Breast epithelium (tissue), 4 donors: ENCODE results near the gene PCBP4. TPM values are rescaled to one million over a fixed set of nuclear protein-coding genes. Genes with fewer than 3 reads are reported as not detected.

Source experiments
- DNase-seq, 2 donors: peaks; one replicate each; pipeline ENCODE4 v3.0.0-alpha.2; 2019; ENCODE audit warnings: low spot score in 2 of 2
- H3K27ac ChIP-seq, 2 donors: fragments of 200-600 bp; sonication (generic) in 1 of 2; one replicate each; pipeline ENCODE4 v1.5.1; 2016 to 2019; ENCODE audit warnings: mild to moderate bottlenecking in 1 of 2
- H3K27me3 ChIP-seq, 2 donors: fragments of 200-600 bp; sonication (generic) in 1 of 2; one replicate each; pipeline versions ENCODE4 v1.5.1 to v1.6.0; 2017 to 2019; ENCODE audit warnings: control low read depth in 1 of 2, mild to moderate bottlenecking in 1 of 2
- H3K36me3 ChIP-seq: fragments of 200-600 bp; one replicate; pipeline ENCODE4 v1.5.1; 2019
- H3K4me1 ChIP-seq, 2 donors: fragments of 200-600 bp; sonication (generic); one replicate each; pipeline ENCODE4 v1.5.1; 2016 to 2019; ENCODE audit warnings: control low read depth in 1 of 2
- H3K4me3 ChIP-seq, 3 donors: fragments of 200-600 bp; sonication (generic); 1 replicate in 2 of 3; 2 replicates in 1 of 3; pipeline ENCODE4 v1.5.1; 2016 to 2019; ENCODE audit warnings: mild to moderate bottlenecking in 3 of 3, moderate library complexity in 2 of 3
- H3K9me3 ChIP-seq, 2 donors: fragments of 200-600 bp; sonication (generic) in 1 of 2; one replicate each; pipeline ENCODE4 v1.5.1; 2016 to 2019; ENCODE audit warnings: control low read depth in 1 of 2
- POLR2A ChIP-seq: fragments of 450-650 bp; IDR thresholded peaks from one replicate; pipeline ENCODE4 v1.6.1; 2016; ENCODE audit warnings: antibody characterized with exemption, mild to moderate bottlenecking, moderate library complexity
- POLR2AphosphoS5 ChIP-seq, 3 donors: sonication (generic); formaldehyde crosslinking; IDR thresholded peaks; one replicate each; pipeline ENCODE4 v1.6.1; 2017; ENCODE audit warnings: antibody characterized with exemption in 3 of 3
- intact Hi-C: fragments of 100-400 bp; cut with DNase I; formaldehyde crosslinking; loops from one replicate; pipeline ENCODE4 v1.15.1; 2023; ENCODE audit warnings: low total_unique reads
- total RNA-seq, 3 donors: library from RNA; depleted of rRNA; stranded (reverse); fragments of >200 nt; gene quantifications; one replicate each; pipeline ENCODE4 v1.1.0, GENCODE V29; 2016
- TF ChIP-seq, protein P1 (sequence below), 3 donors: fragments of 450-650 bp; IDR thresholded peaks; one replicate each; pipeline ENCODE4 v1.5.1; 2016 to 2017; ENCODE audit warnings: antibody characterized with exemption in 3 of 3, mild to moderate bottlenecking in 3 of 3, moderate library complexity in 3 of 3

Gene PCBP4
- 10 to 100 TPM; 36.2 to 51.8 (median 51.2) TPM for total RNA-seq

DNA sequence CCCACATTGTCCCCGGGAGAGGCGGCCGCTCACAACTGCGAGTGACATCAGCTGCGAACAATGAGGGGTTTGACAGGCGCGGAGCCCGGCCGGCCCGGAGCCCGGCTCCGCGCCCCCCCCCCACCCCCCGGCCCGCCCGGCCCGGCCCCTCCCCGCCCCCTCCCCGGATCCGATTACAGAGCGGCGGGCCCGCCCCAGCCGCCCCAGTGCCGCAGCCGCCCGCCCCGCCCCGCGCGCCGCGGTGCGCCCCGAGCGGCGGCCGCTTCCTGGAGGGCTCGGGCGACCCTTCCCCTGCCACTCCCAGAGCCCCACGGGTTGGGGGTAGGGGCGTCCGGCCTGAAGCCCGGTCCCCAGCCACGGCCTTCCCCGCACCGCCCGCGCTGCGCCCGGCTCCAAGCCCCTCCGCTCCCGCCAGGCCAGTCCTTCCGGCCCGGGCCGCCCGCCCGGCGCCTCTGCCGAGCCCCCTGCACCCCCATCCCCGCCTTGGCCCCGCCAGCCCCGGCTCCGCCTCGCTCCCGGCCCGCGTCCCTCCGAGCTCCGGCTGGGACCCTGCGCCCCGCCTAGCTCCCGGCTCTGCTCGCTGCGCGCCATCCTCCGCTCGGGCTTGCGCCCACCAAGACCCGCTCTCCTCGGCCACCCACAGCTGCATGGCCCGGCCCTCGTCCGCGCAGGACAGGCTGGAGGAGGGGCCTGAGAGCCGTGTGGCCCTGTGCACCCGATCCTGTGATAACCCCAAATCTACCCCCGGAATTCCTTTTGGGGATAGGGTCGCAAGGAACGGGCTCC is at the start of gene PCBP4:
Gene PCBP4 (minus strand): TSS at position 71 of the 786 bp plus-strand sequence. CDS start 6,214 bp downstream, outside the sequence.
- TF ChIP-seq, protein P1, sequence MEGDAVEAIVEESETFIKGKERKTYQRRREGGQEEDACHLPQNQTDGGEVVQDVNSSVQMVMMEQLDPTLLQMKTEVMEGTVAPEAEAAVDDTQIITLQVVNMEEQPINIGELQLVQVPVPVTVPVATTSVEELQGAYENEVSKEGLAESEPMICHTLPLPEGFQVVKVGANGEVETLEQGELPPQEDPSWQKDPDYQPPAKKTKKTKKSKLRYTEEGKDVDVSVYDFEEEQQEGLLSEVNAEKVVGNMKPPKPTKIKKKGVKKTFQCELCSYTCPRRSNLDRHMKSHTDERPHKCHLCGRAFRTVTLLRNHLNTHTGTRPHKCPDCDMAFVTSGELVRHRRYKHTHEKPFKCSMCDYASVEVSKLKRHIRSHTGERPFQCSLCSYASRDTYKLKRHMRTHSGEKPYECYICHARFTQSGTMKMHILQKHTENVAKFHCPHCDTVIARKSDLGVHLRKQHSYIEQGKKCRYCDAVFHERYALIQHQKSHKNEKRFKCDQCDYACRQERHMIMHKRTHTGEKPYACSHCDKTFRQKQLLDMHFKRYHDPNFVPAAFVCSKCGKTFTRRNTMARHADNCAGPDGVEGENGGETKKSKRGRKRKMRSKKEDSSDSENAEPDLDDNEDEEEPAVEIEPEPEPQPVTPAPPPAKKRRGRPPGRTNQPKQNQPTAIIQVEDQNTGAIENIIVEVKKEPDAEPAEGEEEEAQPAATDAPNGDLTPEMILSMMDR (IDR thresholded peaks at IDR 0.05), result no peak
- TF ChIP-seq POLR2A (no peak), POLR2AphosphoS5 (IDR thresholded peaks at IDR 0.05) (peak in 1 of 3 donors; percentile 14)
- Histone ChIP-seq H3K4me1 (peaks cover 15 to 20% of the 10 kb centered on the region in 2 donors), H3K9me3 (no peaks in the 10 kb centered on the region), H3K27ac (peak within 1 kb of the TSS; percentile 92 to 97), H3K27me3 (no peaks in the 10 kb centered on the region), H3K36me3 (no peaks in the 10 kb centered on the region), H3K4me3 (peak within 1 kb of the TSS; percentile 63 to 92 (median 74))
- DNase-seq, result peak; percentile 65 to 69
- intact Hi-C loops, result no loop called here

DNA sequence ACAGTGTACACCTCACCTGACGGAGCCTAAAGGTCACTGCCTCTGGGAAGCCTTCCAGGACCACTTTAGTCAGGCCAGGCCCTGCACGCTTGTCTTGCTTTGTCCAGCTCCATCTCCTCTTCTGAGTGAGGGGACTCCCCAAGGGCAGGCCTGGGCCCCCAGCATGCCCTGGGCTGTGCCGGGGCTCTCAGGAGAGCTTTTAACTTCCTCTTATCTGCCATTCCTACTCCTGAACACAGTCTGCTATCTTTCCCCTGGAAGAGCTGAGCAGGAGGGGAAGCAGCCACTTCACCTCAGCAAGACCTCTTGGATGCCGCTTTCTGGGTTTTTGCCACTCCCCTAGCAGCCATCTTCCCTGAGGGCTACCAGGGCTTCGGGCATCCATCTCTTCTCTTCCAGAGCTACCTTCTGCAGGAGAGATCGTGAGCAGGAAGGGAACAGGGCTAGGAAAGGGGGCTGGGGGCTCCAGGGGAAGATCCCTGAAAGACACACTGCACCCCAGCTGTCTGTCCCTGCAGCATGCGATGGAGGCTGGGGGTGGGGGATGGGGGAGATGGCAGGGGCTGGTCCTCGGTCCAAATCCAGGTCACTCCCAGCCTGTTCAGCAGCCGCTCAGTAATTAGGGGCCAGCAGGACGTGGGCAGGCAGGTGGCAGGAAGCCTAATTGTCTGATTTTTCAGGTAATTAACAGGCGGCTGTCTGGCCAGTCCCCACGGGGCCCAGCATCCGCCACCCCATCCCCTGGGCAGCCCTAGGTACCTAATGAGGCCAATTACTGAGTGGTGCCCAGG is 48.4 kb upstream of the PCBP4 start:
- no peak for DNase-seq
- TF ChIP-seq POLR2AphosphoS5 (IDR thresholded peaks at IDR 0.05) (no peak), POLR2A (no peak)
- TF ChIP-seq, protein P1 (IDR thresholded peaks at IDR 0.05), result no peak
- Histone ChIP-seq H3K27me3 (no peaks in the 10 kb centered on the region), H3K9me3 (no peaks in the 10 kb centered on the region), H3K4me1 (no peaks in the 10 kb centered on the region), H3K27ac (no peak overlapping the region), H3K4me3 (no peak overlapping the region), H3K36me3 (no peaks in the 10 kb centered on the region)
- intact Hi-C loops, result no loop called here

DNA sequence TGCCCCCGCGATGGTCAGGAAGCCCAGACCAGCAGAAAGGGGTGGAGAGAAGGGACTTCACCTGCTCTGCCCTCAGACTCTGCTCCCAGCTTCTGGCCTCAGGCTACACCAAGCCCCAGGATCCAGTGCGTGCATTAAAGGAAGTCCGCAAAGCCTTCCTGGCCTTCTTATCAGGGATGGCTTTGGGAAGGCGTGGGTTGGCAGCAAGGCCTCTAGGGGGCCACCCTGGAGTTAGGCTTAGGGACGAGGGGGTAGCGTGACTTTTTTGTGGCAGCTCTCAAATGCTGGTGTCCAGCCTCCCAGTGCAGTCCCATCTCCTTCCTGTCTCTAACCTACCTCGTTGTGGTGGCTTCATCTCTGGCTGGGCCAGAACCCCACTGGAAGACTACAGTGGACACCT is 47.4 kb upstream of the PCBP4 start:
- TF ChIP-seq POLR2A (no peak), POLR2AphosphoS5 (IDR thresholded peaks at IDR 0.05) (no peak)
- TF ChIP-seq, protein P1 (IDR thresholded peaks at IDR 0.05), result no peak
- no peaks in the 10 kb centered on the region for H3K9me3 ChIP-seq
- no peak overlapping the region for H3K27ac ChIP-seq
- H3K36me3 ChIP-seq, result no peaks in the 10 kb centered on the region
- no peaks in the 10 kb centered on the region for H3K4me1 ChIP-seq
- DNase-seq, result no peak
- intact Hi-C loops, result no loop called here
- no peaks in the 10 kb centered on the region for H3K27me3 ChIP-seq
- H3K4me3 ChIP-seq, result no peak overlapping the region

DNA sequence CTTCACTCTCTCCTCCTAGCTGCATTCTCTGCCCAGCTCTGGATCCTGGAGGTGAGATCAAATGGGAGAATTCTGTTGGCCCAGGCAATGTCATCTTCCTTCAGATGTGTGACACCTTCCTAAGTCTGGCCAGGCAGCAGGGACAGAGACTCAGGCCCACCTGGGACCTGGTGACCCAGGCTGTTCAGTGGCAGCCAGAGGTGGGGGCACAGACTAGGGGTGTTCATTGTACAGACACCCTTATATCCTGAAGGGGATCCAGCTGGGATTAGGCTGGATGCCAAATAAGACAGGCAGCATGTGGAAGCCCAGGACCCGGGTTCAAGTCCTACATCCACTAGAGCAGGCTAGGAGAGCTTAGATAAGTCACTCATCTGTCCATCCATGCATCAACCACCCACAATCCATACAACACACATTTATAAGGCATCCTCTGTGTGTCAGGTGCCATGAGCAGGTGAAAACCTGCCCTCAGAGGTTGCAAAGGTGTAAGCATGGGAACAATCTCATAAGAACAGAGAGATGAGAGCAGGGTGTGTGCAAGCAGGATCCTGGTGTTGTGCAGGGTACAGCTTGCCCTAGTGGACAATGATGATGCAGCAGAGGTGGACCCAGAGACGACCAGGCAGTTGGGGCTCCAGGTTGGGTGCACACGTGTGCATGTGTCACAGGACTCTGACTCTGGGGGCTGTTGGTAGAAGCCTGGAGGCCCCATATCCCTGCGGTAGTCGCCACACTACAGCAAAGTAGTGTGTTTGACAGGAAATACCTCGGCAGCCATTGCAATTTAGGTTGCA is 46.7 kb upstream of the PCBP4 start:
- H3K27me3 ChIP-seq, result no peaks in the 10 kb centered on the region
- H3K27ac ChIP-seq, result no peak overlapping the region
- intact Hi-C loops, result no loop called here
- no peaks in the 10 kb centered on the region for H3K9me3 ChIP-seq
- no peaks in the 10 kb centered on the region for H3K4me1 ChIP-seq
- H3K4me3 ChIP-seq, result no peak overlapping the region
- H3K36me3 ChIP-seq, result no peaks in the 10 kb centered on the region
- no peak for DNase-seq
- TF ChIP-seq POLR2AphosphoS5 (IDR thresholded peaks at IDR 0.05) (no peak), POLR2A (no peak)
- TF ChIP-seq, protein P1 (IDR thresholded peaks at IDR 0.05), result no peak
